A673 (cell line): ENCODE results near the gene RNF41. TPM values are rescaled to one million over a fixed set of nuclear protein-coding genes. Genes with fewer than 3 reads are reported as not detected.

Experiments
- BruUV-seq: library from RNA; stranded (reverse); fragments of 400-500 nt; replicated peaks from 2 replicates; lab custom pipeline; 2021; lab: Mats Ljungman, UMichigan
- CTCF ChIA-PET: fragments of 300-600 bp; sonication (Branson Sonifier 250); formaldehyde crosslinking; loops from one replicate; lab custom pipeline; 2022; ENCODE audit warnings: antibody characterized with exemption; lab: Charles Lee
- POLR2A ChIA-PET: fragments of 300-600 bp; sonication (Branson Sonifier 250); formaldehyde crosslinking; loops from one replicate; lab custom pipeline; 2022; ENCODE audit warnings: antibody characterized with exemption; ENCODE audit not compliant: low non-redundant PET; lab: Charles Lee
- DNase-seq: peaks from one replicate; pipeline ENCODE4 v3.0.0-alpha.2; 2015; ENCODE audit warnings: low spot score
- H3K27ac ChIP-seq: fragments of 200-600 bp; sonication (generic); 2 replicates; pipeline ENCODE4 v1.5.1; 2016; ENCODE audit warnings: mixed run types, low read depth, mild to moderate bottlenecking, mixed read lengths, antibody characterized with exemption, low read length; ENCODE audit not compliant: poor library complexity, severe bottlenecking
- H3K27me3 ChIP-seq: fragments of 200-600 bp; sonication (generic); replicated peaks from 2 replicates; pipeline ENCODE4 v1.6.1; 2017; ENCODE audit warnings: mixed run types, low read depth, mild to moderate bottlenecking, mixed read lengths, antibody characterized with exemption, low read length; ENCODE audit not compliant: insufficient read depth, poor library complexity
- H3K36me3 ChIP-seq: fragments of 200-600 bp; sonication (generic); 2 replicates; pipeline ENCODE4 v1.6.1; 2016; ENCODE audit warnings: mixed run types, mild to moderate bottlenecking, mixed read lengths, antibody characterized with exemption, low read length; ENCODE audit not compliant: insufficient read depth, poor library complexity, severe bottlenecking
- H3K4me1 ChIP-seq: fragments of 200-600 bp; sonication (generic); 2 replicates; pipeline ENCODE4 v1.6.1; 2017; ENCODE audit warnings: mixed run types, mild to moderate bottlenecking, mixed read lengths, antibody characterized with exemption, low read length; ENCODE audit not compliant: insufficient read depth, poor library complexity, severe bottlenecking
- H3K4me3 ChIP-seq: fragments of 200-600 bp; sonication (generic); 2 replicates; pipeline ENCODE4 v1.5.1; 2016; ENCODE audit warnings: low read depth, mixed run types, mild to moderate bottlenecking, mixed read lengths, low read length; ENCODE audit not compliant: poor library complexity, severe bottlenecking
- H3K9me3 ChIP-seq: fragments of 200-600 bp; sonication (generic); 2 replicates; pipeline ENCODE4 v1.6.1; 2016; ENCODE audit warnings: mixed run types, low read depth, mild to moderate bottlenecking, mixed read lengths, antibody characterized with exemption, low read length; ENCODE audit not compliant: poor library complexity, severe bottlenecking
- EZH2 ChIP-seq: fragments of 200-600 bp; sonication (generic); IDR thresholded peaks from 2 replicates; pipeline ENCODE4 v1.6.1; 2017; ENCODE audit warnings: borderline replicate concordance, low read depth, mild to moderate bottlenecking, mixed read lengths, antibody characterized with exemption, low read length; ENCODE audit not compliant: poor library complexity, severe bottlenecking
- intact Hi-C: fragments of 100-400 bp; cut with micrococcal nuclease; formaldehyde crosslinking; loops from one replicate; pipeline ENCODE4 v1.10.0; 2022; ENCODE audit not compliant: unreplicated experiment
- total RNA-seq: library from RNA; stranded (reverse); gene quantifications from 2 replicates; pipeline ENCODE4 v1.2.3, GENCODE V29; 2021
- TF ChIP-seq, protein P1 (sequence below): fragments of 300-800, 200-600 bp; sonication (generic); conservative IDR thresholded peaks from 2 replicates; pipeline ENCODE4 v1.5.1; 2017; ENCODE audit warnings: low read depth, mild to moderate bottlenecking, antibody characterized with exemption, low read length, moderate library complexity, mixed read lengths

Gene RNF41
- total RNA-seq, 1 experiment from 2014 or later = 48.1 TPM

DNA sequence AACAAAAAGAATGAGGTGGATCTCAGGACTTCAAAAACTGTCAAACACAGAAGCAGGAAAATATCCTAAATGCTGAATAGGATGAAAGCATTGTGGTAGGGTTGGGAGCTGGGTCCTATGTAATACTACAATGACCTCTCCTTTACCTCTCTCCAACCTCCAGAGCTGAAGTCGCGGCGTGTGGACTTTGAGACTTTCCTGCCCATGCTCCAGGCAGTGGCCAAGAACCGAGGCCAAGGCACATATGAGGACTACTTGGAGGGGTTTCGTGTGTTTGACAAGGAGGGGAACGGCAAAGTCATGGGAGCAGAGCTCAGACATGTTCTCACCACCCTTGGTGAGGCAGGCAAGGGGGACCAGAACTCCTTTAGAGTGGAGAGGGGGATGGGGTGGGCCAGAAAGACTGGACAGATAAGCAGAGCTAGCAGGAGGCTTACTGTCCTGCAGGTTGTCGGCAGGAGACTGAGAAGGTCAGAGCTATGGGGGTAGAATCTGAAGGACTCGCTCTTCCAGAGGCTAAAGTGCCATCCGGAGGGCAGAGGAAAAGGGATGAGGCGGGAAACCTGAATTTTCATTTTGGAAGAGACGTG is 66.4 kb downstream of the RNF41 start:
- Histone ChIP-seq H3K27ac (no peak overlapping the region), H3K4me3 (no peak overlapping the region), H3K4me1 (peaks cover 29% of the 10 kb centered on the region), H3K36me3 (peaks cover 13% of the 10 kb centered on the region), H3K27me3 (no peaks in the 10 kb centered on the region), H3K9me3 (no peaks in the 10 kb centered on the region)
- intact Hi-C loops = no loop called here
- no TSS peak for BruUV-seq
- no peak for DNase-seq
- no peak for TF ChIP-seq EZH2
- TF ChIP-seq, protein P1, sequence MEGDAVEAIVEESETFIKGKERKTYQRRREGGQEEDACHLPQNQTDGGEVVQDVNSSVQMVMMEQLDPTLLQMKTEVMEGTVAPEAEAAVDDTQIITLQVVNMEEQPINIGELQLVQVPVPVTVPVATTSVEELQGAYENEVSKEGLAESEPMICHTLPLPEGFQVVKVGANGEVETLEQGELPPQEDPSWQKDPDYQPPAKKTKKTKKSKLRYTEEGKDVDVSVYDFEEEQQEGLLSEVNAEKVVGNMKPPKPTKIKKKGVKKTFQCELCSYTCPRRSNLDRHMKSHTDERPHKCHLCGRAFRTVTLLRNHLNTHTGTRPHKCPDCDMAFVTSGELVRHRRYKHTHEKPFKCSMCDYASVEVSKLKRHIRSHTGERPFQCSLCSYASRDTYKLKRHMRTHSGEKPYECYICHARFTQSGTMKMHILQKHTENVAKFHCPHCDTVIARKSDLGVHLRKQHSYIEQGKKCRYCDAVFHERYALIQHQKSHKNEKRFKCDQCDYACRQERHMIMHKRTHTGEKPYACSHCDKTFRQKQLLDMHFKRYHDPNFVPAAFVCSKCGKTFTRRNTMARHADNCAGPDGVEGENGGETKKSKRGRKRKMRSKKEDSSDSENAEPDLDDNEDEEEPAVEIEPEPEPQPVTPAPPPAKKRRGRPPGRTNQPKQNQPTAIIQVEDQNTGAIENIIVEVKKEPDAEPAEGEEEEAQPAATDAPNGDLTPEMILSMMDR = no peak
- ChIA-PET CTCF (interaction anchor here (1.4 kb wide), 1 partner anchor 34 kb away, joined by 5 read pairs; the partner anchor contains the start of gene SMARCC2), POLR2A (interaction anchor here (0.7 kb wide), 1 partner anchor 180 kb away, joined by 4 read pairs; no protein-coding TSS in a partner anchor)

DNA sequence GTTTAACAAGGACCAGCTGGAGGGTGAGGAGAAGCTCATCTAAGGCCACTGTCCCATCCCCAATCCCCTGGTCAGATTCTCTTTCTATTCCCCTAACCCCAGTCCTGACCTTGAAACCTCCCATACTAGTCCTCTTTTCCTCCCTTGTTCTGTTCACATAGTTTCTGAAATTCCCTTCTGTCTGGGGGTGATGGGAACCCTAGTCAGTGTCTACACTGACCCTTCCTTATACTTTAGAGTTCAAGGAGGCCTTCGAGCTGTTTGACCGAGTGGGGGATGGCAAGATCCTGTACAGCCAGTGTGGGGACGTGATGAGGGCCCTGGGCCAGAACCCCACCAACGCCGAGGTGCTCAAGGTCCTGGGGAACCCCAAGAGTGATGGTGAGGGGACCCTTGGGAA is 66.9 kb downstream of the RNF41 start:
- POLR2A ChIA-PET = interaction anchor here (0.7 kb wide), 1 partner anchor 180 kb away, joined by 4 read pairs; no protein-coding TSS in a partner anchor
- no TSS peak for BruUV-seq
- intact Hi-C loops = no loop called here
- H3K4me1 ChIP-seq = peaks cover 23% of the 10 kb centered on the region
- no peak overlapping the region for H3K27ac ChIP-seq
- peaks cover 7% of the 10 kb centered on the region for H3K36me3 ChIP-seq
- no peak overlapping the region for H3K4me3 ChIP-seq
- H3K9me3 ChIP-seq = no peaks in the 10 kb centered on the region
- CTCF ChIA-PET = interaction anchor here (1.4 kb wide), 1 partner anchor 35 kb away, joined by 5 read pairs; the partner anchor contains the start of gene SMARCC2
- TF ChIP-seq, protein P1 = no peak
- no peak for TF ChIP-seq EZH2
- no peaks in the 10 kb centered on the region for H3K27me3 ChIP-seq
- no peak for DNase-seq

DNA sequence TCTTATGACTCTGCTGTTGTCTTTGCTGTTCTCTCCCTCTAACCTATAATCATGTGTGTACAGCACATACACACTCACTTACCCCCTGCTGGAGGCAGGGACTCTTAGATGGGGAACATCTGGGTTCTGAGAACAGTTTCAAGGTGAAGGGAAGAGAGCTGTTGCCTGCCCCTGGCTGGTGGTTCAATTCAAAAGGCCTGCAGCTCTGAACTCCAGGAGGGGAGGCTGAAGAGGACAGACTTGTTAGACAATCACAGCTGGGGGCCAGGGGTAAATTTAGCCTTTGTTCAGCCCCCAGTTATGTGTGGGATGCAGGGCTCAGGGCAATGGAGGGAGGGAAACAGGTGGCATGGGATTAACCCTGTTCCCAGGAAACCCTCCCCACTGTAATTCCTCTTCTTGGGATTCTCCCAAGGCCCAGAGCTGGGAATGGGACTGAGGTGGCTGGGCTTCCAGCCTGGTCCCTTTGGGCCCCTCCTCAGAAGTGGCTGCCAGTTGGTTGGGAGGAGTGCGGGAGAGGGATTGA is 67.4 kb downstream of the RNF41 start:
- intact Hi-C loops = no loop called here
- Histone ChIP-seq H3K4me3 (no peak overlapping the region), H3K9me3 (no peaks in the 10 kb centered on the region), H3K27me3 (no peaks in the 10 kb centered on the region), H3K36me3 (peaks cover 2% of the 10 kb centered on the region), H3K27ac (no peak overlapping the region), H3K4me1 (peaks cover 20% of the 10 kb centered on the region)
- no peak for DNase-seq
- POLR2A ChIA-PET = no interaction called here
- CTCF ChIA-PET = interaction anchor here (1.4 kb wide), 1 partner anchor 35 kb away, joined by 5 read pairs; the partner anchor contains the start of gene SMARCC2
- BruUV-seq = no TSS peak
- TF ChIP-seq EZH2 = no peak
- TF ChIP-seq, protein P1 = no peak
